Gastrocnemius medialis (tissue), 4 donors: Measurements from ENCODE around the gene TUBB2B. TPM values are rescaled to one million over a fixed set of nuclear protein-coding genes. Genes with fewer than 3 reads are reported as not detected.

ENCODE experiments used
- ATAC-seq, 2 donors: fragments of 150-250 bp; one replicate each; pipeline ENCODE4 v1.9.1; 2016
- DNase-seq, 2 donors: peaks; one replicate each; pipeline ENCODE4 v3.0.0-alpha.2; 2019
- H3K27ac ChIP-seq, 4 donors: fragments of 200-600 bp; sonication (generic); 1 replicate in 1 of 4; 2 replicates in 3 of 4; pipeline ENCODE4 v1.5.1; 2016 to 2018; ENCODE audit warnings: mild to moderate bottlenecking in 2 of 4, moderate library complexity in 1 of 4
- H3K27me3 ChIP-seq, 3 donors: fragments of 200-600 bp; sonication (generic) in 2 of 3; 1 replicate in 1 of 3; 2 replicates in 2 of 3; pipeline versions ENCODE4 v1.5.1 to v1.6.0; 2016 to 2019; ENCODE audit warnings: mild to moderate bottlenecking in 1 of 3, moderate library complexity in 1 of 3
- H3K36me3 ChIP-seq, 2 donors: fragments of 200-600 bp; sonication (generic) in 1 of 2; one replicate each; pipeline ENCODE4 v1.5.1; 2017 to 2018
- H3K4me1 ChIP-seq, 2 donors: fragments of 200-600 bp; sonication (generic) in 1 of 2; one replicate each; pipeline ENCODE4 v1.5.1; 2016 to 2017; ENCODE audit warnings: mild to moderate bottlenecking in 2 of 2
- H3K4me3 ChIP-seq, 4 donors: fragments of 200-600 bp; sonication (generic) in 3 of 4; 1 replicate in 1 of 4; 2 replicates in 3 of 4; pipeline ENCODE4 v1.5.1; 2016 to 2019; ENCODE audit warnings: mild to moderate bottlenecking in 2 of 4
- H3K9me3 ChIP-seq, 3 donors: fragments of 200-600 bp; sonication (generic) in 2 of 3; 1 replicate in 1 of 3; 2 replicates in 2 of 3; pipeline ENCODE4 v1.5.1; 2016 to 2019
- POLR2A ChIP-seq, 2 donors: fragments of 450-650 bp; IDR thresholded peaks; one replicate each; pipeline ENCODE4 v1.6.1; 2017; ENCODE audit warnings: antibody characterized with exemption in 2 of 2, mild to moderate bottlenecking in 2 of 2, moderate library complexity in 2 of 2
- in situ Hi-C, 4 donors: fragments of 200-750 bp; cut with MboI; loops; one replicate each; pipeline versions ENCODE4 v1.15.0 to v1.8.0; 2017; ENCODE audit warnings: low sequenced_read_pairs in 4 of 4
- intact Hi-C: fragments of 100-400 bp; cut with DNase I; formaldehyde crosslinking; loops from one replicate; pipeline ENCODE4 v1.15.1; 2023; ENCODE audit warnings: low total_unique reads
- total RNA-seq, 4 donors: library from RNA; depleted of rRNA; stranded (reverse); fragments of >200 nt; gene quantifications; one replicate each; pipeline versions ENCODE4 v1.1.0 to v1.2.3, GENCODE V29; 2016
- TF ChIP-seq, protein P1 (sequence below), 5 experiments: fragments of 450-650 bp in 3 of 5; fragments of 200-600 bp in 2 of 5; sonication (generic) in 2 of 5; IDR thresholded peaks in 4 of 5; conservative IDR thresholded peaks in 1 of 5; 1 replicate in 4 of 5; 2 replicates in 1 of 5; pipeline ENCODE4 v1.5.1; 2016 to 2019; ENCODE audit warnings: antibody characterized with exemption in 5 of 5, mild to moderate bottlenecking in 3 of 5, moderate library complexity in 3 of 5

TUBB2B gene
- total RNA-seq, 4 donors from 2014 or later: 1.5 to 3.5 (median 1.9) TPM

DNA sequence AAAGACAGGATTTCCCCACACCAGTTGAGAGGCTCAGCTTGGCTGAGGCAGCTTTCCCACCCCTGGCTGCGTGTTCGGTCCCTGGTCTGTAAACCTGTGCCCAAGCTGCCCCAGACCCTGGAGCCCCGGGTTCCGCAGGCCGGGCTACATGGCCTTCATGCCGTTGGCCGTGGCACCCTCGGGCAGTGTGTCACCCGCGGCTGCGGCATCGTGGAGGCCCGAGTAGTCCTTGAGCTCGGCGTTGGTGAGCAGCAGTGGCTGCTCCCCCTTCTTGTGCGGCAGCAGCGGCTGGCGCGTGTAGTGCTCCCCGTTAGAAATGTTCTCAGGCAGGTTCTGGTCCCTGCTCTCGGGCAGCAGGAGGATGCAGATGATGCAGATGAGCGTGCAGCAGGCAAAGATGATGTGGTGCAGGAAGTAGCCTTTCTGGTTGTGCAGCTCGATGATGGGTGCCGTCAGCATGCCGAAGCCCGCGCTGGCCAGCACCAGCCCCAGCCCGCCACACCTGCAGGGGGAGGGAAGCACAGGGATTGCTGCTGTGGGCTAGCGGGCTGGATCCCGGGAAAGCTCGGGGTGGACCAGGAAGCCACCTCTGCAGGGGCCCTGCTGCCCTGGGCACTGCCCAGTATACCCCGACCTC is 45.6 kb upstream of the TUBB2B start:
- Histone ChIP-seq H3K27ac (no peak overlapping the region), H3K27me3 (no peaks in the 10 kb centered on the region), H3K36me3 (peaks cover 0 to 20% of the 10 kb centered on the region in 2 donors), H3K4me1 (no peaks in the 10 kb centered on the region), H3K4me3 (no peak overlapping the region), H3K9me3 (no peaks in the 10 kb centered on the region)
- TF ChIP-seq, protein P1, sequence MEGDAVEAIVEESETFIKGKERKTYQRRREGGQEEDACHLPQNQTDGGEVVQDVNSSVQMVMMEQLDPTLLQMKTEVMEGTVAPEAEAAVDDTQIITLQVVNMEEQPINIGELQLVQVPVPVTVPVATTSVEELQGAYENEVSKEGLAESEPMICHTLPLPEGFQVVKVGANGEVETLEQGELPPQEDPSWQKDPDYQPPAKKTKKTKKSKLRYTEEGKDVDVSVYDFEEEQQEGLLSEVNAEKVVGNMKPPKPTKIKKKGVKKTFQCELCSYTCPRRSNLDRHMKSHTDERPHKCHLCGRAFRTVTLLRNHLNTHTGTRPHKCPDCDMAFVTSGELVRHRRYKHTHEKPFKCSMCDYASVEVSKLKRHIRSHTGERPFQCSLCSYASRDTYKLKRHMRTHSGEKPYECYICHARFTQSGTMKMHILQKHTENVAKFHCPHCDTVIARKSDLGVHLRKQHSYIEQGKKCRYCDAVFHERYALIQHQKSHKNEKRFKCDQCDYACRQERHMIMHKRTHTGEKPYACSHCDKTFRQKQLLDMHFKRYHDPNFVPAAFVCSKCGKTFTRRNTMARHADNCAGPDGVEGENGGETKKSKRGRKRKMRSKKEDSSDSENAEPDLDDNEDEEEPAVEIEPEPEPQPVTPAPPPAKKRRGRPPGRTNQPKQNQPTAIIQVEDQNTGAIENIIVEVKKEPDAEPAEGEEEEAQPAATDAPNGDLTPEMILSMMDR (IDR thresholded peaks at IDR 0.05 in 4 of 5, conservative IDR thresholded peaks at IDR 0.05 in 1 of 5): no peak
- TF ChIP-seq POLR2A (IDR thresholded peaks at IDR 0.05): no peak
- intact Hi-C loops: loop anchor here (10.0 kb wide), 1 partner anchor 732 kb away; no protein-coding TSS in a partner anchor
- ATAC-seq (no peak), DNase-seq (no peak)
- in situ Hi-C loops: loop anchor here in 3 of 4 donors (10.0 to 25.0 kb wide), 3 partner anchors 286 to 739 kb away; partner anchors contain the start of gene NQO2 (in 1 of the 3)

DNA sequence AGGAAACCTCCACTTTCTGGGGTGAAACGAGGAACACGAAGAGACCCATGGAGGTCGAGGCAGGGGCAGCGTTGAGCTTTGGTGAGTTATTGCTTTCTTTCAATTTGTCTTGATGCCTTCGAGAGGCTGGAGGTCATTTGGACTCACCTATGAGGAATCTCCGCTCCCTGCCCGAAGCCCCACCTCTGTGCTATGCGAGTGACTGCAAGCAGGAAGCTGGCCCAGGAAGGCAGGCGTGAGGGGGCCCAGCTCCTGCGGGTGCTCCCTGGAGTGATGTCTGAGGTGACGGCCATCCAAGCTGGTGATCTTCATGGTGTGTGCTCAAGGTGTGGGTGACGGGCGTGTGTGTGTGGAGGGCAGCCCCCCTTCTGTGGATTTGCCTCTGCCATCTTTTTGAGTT is 44.3 kb upstream of the TUBB2B start:
- TF ChIP-seq POLR2A (IDR thresholded peaks at IDR 0.05): no peak
- TF ChIP-seq, protein P1 (IDR thresholded peaks at IDR 0.05 in 4 of 5, conservative IDR thresholded peaks at IDR 0.05 in 1 of 5): no peak
- ATAC-seq: no peak
- no peak for DNase-seq
- in situ Hi-C loops: loop anchor here in 3 of 4 donors (10.0 to 25.0 kb wide), 3 partner anchors 284 to 741 kb away; partner anchors contain the start of gene NQO2 (in 1 of the 3)
- H3K27me3 ChIP-seq: no peaks in the 10 kb centered on the region
- H3K36me3 ChIP-seq: peaks cover 0 to 27% of the 10 kb centered on the region in 2 donors
- H3K27ac ChIP-seq: no peak overlapping the region
- H3K9me3 ChIP-seq: no peaks in the 10 kb centered on the region
- intact Hi-C loops: loop anchor here (10.0 kb wide), 1 partner anchor 733 kb away; no protein-coding TSS in a partner anchor
- H3K4me1 ChIP-seq: no peaks in the 10 kb centered on the region
- H3K4me3 ChIP-seq: no peak overlapping the region

DNA sequence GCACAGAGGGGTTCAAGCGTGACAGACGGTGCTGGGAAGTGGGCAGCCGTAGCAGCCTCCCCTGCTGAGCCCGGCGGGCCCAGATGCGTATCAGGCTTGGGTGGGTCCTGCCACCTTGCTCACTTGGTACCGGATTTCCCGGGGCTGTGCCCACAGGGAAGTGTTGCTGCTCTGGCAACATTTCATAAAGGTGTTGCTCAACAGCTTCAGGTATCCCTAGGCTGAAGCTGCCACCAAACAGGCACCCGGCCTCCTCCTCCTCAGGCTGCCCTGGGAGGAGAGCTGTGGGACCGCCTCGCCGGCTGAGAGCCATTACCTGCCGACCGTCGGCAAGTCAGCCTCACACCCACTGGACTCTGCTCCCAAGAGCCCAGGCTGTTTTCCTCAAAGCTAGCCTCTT is 42.8 kb upstream of the TUBB2B start:
- ATAC-seq (no peak), DNase-seq (no peak)
- Histone ChIP-seq H3K9me3 (no peaks in the 10 kb centered on the region), H3K36me3 (peaks cover 0 to 27% of the 10 kb centered on the region in 2 donors), H3K4me1 (no peaks in the 10 kb centered on the region), H3K4me3 (no peak overlapping the region), H3K27me3 (no peaks in the 10 kb centered on the region), H3K27ac (no peak overlapping the region)
- TF ChIP-seq, protein P1 (IDR thresholded peaks at IDR 0.05 in 4 of 5, conservative IDR thresholded peaks at IDR 0.05 in 1 of 5): no peak
- TF ChIP-seq POLR2A (IDR thresholded peaks at IDR 0.05): no peak
- intact Hi-C loops: loop anchor here (10.0 kb wide), 1 partner anchor 735 kb away; no protein-coding TSS in a partner anchor
- in situ Hi-C loops: loop anchor here in 3 of 4 donors (10.0 to 25.0 kb wide), 3 partner anchors 283 to 742 kb away; partner anchors contain the start of gene NQO2 (in 1 of the 3)

DNA sequence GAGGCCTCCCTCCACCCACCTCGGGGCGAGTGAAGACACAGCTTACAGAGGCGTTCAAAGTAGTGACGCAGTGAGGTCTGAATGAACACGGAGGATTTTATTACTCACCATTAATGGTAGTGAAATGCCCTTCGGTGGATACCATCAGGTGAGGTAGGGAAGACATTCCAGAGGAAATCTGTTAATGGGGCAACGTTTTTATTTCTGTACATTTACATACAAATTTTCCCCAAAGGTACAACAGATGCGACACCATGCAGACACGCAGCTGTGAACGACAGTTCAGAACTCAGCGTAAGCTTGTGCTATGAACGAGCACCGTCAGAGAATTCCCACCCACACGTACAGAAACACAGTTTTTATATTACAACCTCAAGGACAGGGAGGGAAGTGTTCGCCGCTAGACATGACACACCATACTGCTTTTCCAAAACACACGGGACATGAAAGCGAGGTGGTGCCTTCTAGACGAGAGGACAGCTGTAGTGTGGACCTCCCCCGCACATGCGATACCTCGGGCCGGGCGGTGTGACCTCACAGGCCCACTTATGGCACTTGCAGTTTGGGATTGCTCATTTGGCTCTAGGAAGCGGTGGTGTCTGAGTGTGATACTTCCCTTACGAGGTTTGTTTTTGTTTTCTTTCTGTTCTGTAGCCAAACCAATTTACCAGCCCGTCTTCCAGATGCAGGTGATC is 42.0 kb upstream of the TUBB2B start:
- DNase-seq (no peak), ATAC-seq (no peak)
- Histone ChIP-seq H3K27me3 (no peaks in the 10 kb centered on the region), H3K9me3 (no peaks in the 10 kb centered on the region), H3K27ac (no peak overlapping the region), H3K4me1 (no peaks in the 10 kb centered on the region), H3K4me3 (no peak overlapping the region), H3K36me3 (peaks cover 0 to 27% of the 10 kb centered on the region in 2 donors)
- TF ChIP-seq, protein P1 (IDR thresholded peaks at IDR 0.05 in 4 of 5, conservative IDR thresholded peaks at IDR 0.05 in 1 of 5): no peak
- no peak for TF ChIP-seq POLR2A (IDR thresholded peaks at IDR 0.05)
- intact Hi-C loops (no loop called here), in situ Hi-C loops (loop anchor here in 2 of 4 donors (25.0 kb wide), 2 partner anchors 282 to 743 kb away; partner anchors contain the start of gene NQO2 (in 1 of the 2))
